ENCODE data around the gene PEX7. TPM values are rescaled to one million over a fixed set of nuclear protein-coding genes. Genes with fewer than 3 reads are reported as not detected.
A peak's percentile ranks its signal among the peaks of the same experiment; 100 is the strongest.

PEX7 gene
- total RNA-seq, 2 donors from 2014 or later: 8.9 to 17.9 TPM

DNA sequence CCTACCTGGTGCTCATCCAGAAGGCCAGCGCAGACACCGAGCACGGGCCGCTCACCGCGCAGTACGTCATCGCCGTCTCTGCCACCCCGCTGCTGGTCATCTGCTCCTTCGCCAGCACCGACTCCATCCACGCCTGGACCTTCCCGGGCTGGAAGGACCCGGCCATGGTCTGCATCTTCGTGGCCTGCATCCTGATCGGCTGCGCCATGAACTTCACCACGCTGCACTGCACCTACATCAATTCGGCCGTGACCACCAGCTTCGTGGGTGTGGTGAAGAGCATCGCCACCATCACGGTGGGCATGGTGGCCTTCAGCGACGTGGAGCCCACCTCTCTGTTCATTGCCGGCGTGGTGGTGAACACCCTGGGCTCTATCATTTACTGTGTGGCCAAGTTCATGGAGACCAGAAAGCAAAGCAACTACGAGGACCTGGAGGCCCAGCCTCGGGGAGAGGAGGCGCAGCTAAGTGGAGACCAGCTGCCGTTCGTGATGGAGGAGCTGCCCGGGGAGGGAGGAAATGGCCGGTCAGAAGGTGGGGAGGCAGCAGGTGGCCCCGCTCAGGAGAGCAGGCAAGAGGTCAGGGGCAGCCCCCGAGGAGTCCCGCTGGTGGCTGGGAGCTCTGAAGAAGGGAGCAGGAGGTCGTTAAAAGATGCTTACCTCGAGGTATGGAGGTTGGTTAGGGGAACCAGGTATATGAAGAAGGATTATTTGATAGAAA is 101.7 kb downstream of the PEX7 start:
- intact Hi-C loops (cut with DNase I): no loop called here
- TF ChIP-seq, protein P1, sequence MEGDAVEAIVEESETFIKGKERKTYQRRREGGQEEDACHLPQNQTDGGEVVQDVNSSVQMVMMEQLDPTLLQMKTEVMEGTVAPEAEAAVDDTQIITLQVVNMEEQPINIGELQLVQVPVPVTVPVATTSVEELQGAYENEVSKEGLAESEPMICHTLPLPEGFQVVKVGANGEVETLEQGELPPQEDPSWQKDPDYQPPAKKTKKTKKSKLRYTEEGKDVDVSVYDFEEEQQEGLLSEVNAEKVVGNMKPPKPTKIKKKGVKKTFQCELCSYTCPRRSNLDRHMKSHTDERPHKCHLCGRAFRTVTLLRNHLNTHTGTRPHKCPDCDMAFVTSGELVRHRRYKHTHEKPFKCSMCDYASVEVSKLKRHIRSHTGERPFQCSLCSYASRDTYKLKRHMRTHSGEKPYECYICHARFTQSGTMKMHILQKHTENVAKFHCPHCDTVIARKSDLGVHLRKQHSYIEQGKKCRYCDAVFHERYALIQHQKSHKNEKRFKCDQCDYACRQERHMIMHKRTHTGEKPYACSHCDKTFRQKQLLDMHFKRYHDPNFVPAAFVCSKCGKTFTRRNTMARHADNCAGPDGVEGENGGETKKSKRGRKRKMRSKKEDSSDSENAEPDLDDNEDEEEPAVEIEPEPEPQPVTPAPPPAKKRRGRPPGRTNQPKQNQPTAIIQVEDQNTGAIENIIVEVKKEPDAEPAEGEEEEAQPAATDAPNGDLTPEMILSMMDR (IDR thresholded peaks at IDR 0.05): no peak
- no peak for TF ChIP-seq POLR2A (IDR thresholded peaks at IDR 0.05)
- 69 to 72% methylated on average over 27 to 39 of the region's 40 CpGs for WGBS, 2 donors
- Histone ChIP-seq H3K36me3 (replicated peaks in 1 of 2; ENCODE audit: insufficient read depth in 1 of 2, low read depth in 2 of 2) (no peaks in the 10 kb centered on the region), H3K27me3 (peaks cover 0 to 10% of the 10 kb centered on the region in 2 donors), H3K9me3 (no peaks in the 10 kb centered on the region), H3K4me1 (peaks cover 36% of the 10 kb centered on the region), H3K4me3 (no peak overlapping the region), H3K27ac (no peak overlapping the region)
- ATAC-seq (no peak), DNase-seq (no peak)

DNA sequence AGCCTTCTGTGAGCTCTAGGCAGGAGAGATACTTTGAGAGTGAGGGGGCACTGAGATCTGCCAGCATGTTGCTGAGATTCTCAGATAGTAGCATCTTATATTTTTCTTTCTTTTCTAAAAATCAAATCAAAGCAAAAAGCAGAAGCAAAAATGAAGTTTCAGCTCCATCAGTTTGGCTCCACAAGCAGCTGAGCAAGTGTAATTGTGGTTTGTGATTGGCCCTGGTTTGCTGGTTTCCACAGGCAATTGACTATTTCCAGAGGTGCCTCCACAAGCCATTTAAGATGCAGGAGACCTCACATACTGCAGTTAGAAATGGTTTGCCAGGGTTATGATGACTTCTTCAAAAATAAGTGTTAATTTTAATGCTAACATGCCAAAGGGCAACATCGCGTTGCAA is 104.0 kb downstream of the PEX7 start:
- Histone ChIP-seq H3K9me3 (no peaks in the 10 kb centered on the region), H3K4me3 (no peak overlapping the region), H3K27ac (no peak overlapping the region), H3K4me1 (peaks cover 23% of the 10 kb centered on the region), H3K36me3 (replicated peaks in 1 of 2; ENCODE audit: insufficient read depth in 1 of 2, low read depth in 2 of 2) (no peaks in the 10 kb centered on the region), H3K27me3 (no peaks in the 10 kb centered on the region)
- TF ChIP-seq POLR2A (IDR thresholded peaks at IDR 0.05): no peak
- TF ChIP-seq, protein P1 (IDR thresholded peaks at IDR 0.05): no peak
- 91 to 97% methylated on average over 2 of the region's 2 CpGs for WGBS, 2 donors
- ATAC-seq (no peak), DNase-seq (no peak)
- intact Hi-C loops (cut with DNase I): no loop called here

DNA sequence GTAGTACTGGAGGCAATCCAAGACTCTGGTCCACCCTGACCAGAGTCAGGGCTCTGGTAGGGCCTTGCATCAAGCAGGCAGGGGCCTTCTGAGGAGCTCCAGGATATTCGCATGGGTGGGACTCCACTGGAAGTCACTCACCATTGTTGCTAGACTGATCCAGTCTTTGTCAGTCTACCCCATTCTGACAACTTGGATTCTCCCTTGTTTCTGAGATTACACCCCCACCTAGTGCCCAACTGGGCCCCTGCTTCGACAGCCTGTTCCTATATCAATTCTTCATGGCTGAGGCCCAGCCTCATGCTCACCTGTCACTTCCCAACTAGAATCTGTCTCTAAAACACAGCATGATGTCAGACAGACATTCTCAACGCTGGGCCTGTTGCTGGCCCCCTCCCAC is 104.9 kb downstream of the PEX7 start:
- H3K9me3 ChIP-seq: no peaks in the 10 kb centered on the region
- intact Hi-C loops (cut with DNase I): no loop called here
- no peak overlapping the region for H3K4me3 ChIP-seq
- ATAC-seq (no peak), DNase-seq (peak in 3 of 4 donors; percentile 20 to 43 (median 26))
- peaks cover 14% of the 10 kb centered on the region for H3K4me1 ChIP-seq
- no peaks in the 10 kb centered on the region for H3K36me3 ChIP-seq (replicated peaks in 1 of 2; ENCODE audit: insufficient read depth in 1 of 2, low read depth in 2 of 2)
- no peak overlapping the region for H3K27ac ChIP-seq
- H3K27me3 ChIP-seq: no peaks in the 10 kb centered on the region
- WGBS, 2 donors: 53 to 69% methylated on average over 3 of the region's 3 CpGs
- TF ChIP-seq, protein P1 (IDR thresholded peaks at IDR 0.05): peak in 6 of 7 experiments; percentile 12 to 52 (median 38)
- no peak for TF ChIP-seq POLR2A (IDR thresholded peaks at IDR 0.05)

DNA sequence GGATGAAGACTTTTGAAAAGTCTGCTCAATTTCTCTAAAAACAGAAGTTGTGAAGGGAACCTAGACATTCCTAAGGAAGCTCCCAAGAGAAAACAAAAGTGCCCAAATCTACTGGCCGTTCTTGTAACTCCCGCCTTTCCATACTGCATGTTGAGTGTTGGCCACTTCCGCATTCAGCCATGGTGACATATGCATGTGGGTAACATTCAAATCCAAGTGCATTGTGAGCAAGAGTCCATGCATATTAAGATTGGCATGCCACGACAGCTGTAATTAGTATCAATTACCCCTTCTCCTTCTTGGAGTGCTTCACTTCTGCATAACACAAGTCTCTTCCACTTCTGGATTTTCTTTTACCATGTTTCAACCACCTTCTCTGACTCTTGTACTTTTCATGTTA is 108.1 kb downstream of the PEX7 start:
- Histone ChIP-seq H3K27ac (no peak overlapping the region), H3K36me3 (replicated peaks in 1 of 2; ENCODE audit: insufficient read depth in 1 of 2, low read depth in 2 of 2) (no peaks in the 10 kb centered on the region), H3K4me1 (no peaks in the 10 kb centered on the region), H3K4me3 (no peak overlapping the region), H3K9me3 (no peaks in the 10 kb centered on the region), H3K27me3 (no peaks in the 10 kb centered on the region)
- intact Hi-C loops (cut with DNase I): no loop called here
- 90 to 91% methylated on average over 4 of the region's 4 CpGs for WGBS, 2 donors
- TF ChIP-seq, protein P1 (IDR thresholded peaks at IDR 0.05): no peak
- TF ChIP-seq POLR2A (IDR thresholded peaks at IDR 0.05): no peak
- no peak for DNase-seq
- ATAC-seq: no peak

DNA sequence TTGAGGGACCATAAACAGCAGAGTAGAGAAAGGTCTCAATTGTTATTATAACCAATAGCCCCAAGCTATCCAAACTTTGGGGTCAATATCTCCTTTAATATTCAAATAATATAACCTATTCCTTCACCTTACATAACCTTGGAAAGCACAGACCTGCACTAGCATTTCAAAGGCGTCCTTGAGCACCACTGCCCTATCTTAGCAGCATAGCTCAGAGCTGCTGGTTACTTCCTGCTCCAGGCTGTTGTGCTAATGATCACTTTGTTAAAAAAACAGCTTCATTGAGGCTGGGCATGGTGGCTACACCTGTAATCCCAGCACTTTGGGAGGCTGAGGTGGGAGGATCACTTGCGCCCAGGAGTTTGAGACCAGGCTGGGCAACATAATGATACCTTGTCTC is 110.2 kb downstream of the PEX7 start:
- no peak overlapping the region for H3K4me3 ChIP-seq
- ATAC-seq (peak; percentile 71), DNase-seq (peak in 3 of 4 donors; percentile 14 to 22 (median 16))
- H3K4me1 ChIP-seq: no peaks in the 10 kb centered on the region
- no peaks in the 10 kb centered on the region for H3K9me3 ChIP-seq
- intact Hi-C loops (cut with DNase I): no loop called here
- no peak for TF ChIP-seq POLR2A (IDR thresholded peaks at IDR 0.05)
- TF ChIP-seq, protein P1 (IDR thresholded peaks at IDR 0.05): no peak
- H3K27me3 ChIP-seq: no peaks in the 10 kb centered on the region
- H3K27ac ChIP-seq: no peak overlapping the region
- no peaks in the 10 kb centered on the region for H3K36me3 ChIP-seq (replicated peaks in 1 of 2; ENCODE audit: insufficient read depth in 1 of 2, low read depth in 2 of 2)
- WGBS, 2 donors: 61% methylated on average over 2 of the region's 2 CpGs
